ENCODE results near the gene GNMT.

The GNMT gene

DNA sequence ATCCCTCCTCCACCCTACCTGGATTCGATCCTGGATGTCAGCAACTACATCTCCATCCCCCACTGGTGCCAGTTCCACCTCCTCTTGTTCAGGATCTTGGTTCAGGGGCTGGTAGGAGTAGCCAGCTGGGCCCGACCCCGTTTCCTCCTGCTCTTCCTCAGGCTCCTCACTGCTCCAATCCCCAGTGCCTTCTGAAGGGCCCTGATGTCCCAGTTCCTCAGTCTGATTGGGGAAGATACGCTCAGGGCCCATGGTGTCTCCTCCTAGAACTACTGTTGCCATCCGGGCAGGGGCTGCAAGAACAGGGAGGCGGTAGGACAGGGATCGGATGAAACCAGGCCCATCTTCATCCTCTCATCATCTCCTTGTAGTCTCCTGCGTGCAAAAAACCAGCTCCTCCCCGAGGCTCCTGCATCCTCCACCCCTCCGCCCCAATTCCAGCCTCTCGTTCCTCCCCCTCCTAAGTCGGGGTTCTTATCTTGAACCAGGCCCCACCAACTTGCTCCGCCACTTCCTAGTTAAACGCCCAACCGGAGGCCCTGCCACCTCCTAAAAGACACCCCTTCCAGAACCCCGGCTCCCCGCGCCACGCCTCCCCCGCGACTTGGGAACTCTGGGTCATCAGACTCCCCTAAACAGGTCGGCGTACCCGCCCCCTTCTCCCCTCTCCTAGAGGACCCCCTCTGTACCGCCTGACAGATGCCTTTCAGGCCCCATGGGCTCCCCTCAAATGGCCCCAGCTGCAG, 52.7 kb downstream of the GNMT start:
- DNase-seq (ENCODE audit: low read depth in 2 of 2): no peak

All from stimulated activated CD8-positive, alpha-beta memory T cell treated with anti-CD3 and anti-CD28 coated beads, Interleukin-7, amount 100 ng/mL, for 4 hours (primary cell).